HG03045 (cell line): ENCODE measurements around the gene UBE2R2.
"Not testable (repeated sequence)": the region's sequence is repeated elsewhere in the genome, so short reads cannot be mapped to it uniquely, and the experiment has no call there.

Source experiments
- ATAC-seq: cut with Tn5 transposase; IDR thresholded peaks from one replicate; pipeline ENCODE4 v1.9.1; 2021; ENCODE audit warnings: mild to moderate bottlenecking, moderate library complexity; ENCODE audit not compliant: unreplicated experiment

UBE2R2 gene

DNA sequence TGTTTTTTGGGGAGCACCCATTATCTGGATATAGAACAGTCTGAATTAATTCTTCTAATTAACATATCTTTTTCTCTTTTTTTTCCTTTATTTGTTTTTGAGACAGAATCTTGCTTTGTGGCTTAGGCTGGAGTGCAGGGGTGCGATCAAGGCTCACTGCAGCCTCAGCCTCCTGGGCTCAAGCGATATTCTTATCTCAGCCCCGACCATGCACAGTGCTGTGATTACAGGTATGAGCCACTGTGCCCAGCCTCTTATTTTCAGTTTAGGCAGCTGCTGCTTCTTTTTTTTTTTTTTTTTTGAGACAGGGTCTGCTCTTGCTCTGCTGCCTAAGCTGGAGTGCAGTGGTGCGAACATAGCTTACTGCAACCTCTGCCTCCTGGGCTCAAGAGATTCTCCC is 20.2 kb downstream of the UBE2R2 start:
- ATAC-seq: no peak

DNA sequence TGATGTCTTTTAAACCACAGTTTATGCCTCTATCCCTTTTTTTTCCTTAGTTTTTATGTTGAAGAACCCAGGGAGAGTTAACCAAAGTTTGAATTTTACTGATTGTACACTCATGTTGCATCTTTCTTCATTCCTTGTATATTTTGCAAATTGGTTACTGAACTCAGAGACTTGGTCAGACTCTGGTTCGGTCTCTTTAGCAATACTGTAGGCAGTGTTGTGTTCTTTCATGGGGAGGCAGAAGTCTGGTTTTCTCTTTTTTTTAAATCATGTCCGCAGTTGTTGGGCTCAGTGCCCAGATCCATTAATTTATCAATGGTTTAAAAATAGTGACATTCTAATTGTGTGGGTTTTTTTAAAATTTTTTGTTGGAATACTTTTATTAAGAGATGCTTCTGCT is 23.4 kb downstream of the UBE2R2 start:
- no peak for ATAC-seq

DNA sequence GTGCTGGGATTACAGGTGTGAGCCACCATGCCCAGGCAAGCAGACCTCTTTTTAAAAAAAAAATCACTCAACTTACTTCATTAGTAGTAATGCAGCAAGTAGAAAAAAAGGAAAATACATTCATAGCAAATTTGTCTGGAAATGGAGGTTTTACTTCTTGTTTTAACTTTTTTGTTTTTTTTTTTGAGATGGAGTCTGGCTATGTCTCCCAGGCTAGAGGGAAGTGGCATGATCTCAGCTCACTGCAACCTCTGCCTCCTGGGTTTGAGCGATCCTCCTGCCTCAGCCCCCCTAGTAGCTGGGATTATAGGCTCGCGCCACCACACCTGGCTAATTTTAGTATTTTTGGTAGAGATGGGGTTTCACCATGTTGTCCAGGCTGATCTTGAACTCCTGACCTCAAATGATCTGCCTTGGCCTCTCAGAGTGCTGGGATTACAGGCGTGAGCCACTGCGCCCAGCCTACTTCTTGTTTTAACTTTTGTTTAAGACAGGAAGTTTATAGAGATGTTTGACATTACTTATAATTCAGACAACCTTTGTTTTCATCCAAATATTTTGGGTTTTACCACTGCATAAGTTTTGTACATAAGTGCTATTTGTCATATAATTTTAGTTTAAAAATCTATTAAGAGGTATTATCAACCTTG is 26.5 kb downstream of the UBE2R2 start:
- no peak for ATAC-seq

DNA sequence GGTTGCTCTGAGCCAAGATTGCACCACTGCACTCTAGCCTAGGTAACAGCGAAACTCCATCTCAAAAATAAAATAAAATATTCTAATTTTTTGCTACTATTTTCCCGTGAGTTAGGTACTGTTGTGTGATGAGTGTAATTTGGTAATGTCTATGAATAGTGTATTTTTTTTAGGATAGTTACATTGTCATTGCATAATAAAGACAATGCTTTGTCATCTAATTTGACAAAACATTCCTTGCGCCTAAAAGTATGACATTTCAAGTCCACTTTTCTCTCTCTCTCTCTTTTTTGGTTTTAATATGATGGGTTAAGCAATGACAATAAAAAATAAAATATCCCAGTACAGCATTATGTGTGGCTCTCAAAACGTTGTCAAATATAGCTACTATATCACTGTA is 29.3 kb downstream of the UBE2R2 start:
- ATAC-seq: no peak

DNA sequence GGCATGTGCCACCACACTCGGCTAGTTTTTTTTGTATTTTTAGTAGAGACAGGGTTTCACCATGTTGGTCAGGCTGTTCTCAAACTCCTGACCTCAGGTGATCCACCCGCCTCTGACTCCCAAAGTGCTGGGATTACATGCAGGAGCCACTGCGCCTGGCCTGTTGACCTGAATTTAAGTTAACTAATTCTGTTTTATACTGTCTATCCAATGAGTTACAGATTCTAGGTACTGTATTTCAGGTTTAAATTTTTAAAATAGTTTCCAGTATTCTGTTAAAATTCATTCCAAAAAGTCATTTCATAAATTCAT is 30.9 kb downstream of the UBE2R2 start:
- not testable (repeated sequence) for ATAC-seq

DNA sequence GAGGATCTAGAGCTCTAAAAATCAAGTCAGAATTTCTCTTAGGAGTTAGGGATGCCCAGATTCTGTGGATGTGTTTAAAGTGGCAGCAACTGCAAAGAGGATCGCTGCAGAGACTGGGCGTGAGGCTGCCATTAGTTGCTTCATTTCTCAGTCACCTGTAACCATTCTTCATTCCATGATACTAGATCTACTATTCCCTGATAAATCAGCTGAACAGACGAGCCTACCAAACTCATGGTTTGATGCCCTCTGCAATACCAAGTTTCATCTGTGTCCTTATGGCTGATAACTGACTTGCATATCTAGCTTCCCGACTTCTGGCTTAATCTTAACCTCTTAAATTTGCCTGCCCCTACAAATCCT is 33.3 kb downstream of the UBE2R2 start:
- ATAC-seq: no peak

DNA sequence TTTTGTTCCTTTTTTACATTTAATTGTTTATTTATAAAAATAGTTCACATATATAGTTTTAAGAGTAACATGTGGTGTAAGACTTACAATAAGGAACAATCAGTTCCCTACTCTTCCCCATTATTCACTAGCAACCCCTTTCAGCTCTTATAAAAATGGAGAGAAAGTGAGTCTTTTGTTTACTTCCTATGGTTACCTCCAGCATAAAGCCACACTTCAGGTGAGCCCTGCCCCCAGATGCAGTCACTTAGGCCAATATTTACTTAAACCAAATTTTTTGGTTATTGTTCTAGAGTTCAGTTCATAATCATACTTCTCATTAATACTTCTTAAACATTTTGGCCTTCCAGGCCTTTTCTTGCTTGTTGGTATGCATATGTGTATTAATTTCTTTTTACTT is 33.7 kb downstream of the UBE2R2 start:
- ATAC-seq: no peak

DNA sequence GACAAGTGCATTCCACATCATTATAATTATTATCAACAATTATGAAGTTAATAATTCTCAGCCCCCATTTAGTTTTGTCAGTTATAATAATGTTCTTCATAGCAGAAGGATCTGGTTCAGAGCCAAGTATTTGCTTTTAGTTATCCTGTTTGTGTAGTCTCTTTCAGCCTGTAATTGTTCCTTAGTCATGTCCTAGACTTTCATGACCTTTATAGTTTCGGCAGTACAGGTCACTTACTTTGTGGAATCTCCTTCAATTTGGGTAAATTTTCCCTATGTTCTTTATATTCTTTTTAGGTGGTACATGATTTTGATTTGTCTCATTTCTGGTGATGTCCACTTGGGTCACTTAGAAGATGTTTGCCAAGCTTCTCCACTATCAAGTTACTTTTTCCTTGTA is 34.3 kb downstream of the UBE2R2 start:
- ATAC-seq: no peak

DNA sequence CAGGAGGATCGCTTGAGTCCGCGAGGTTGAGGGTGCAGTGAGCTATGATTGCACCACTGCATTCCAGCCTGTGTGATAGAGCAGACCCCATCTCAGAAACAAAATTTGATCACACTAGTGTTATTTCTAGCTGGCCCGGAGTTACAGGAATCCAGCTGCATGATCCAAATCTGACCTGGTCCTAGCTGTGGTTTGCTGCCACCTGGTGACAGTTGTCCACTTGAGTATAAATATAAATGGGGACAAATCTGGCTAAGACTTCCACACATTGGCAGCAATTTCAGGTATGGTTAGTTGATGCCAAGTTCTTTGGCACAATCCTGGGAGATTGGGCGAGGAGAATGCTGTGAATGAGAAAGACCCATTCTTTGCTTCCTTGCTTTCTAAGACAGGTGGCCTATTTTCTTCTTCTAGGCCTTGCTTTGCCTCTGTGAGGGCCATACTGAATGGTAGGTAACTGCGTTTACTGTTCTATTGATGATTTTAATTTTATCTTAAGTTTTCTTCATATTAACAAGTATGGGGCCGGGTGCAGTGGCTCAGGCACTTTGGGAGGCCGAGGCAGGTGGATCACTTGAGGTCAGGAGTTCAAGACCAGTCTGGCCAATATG is 35.4 kb downstream of the UBE2R2 start:
- ATAC-seq: no peak

DNA sequence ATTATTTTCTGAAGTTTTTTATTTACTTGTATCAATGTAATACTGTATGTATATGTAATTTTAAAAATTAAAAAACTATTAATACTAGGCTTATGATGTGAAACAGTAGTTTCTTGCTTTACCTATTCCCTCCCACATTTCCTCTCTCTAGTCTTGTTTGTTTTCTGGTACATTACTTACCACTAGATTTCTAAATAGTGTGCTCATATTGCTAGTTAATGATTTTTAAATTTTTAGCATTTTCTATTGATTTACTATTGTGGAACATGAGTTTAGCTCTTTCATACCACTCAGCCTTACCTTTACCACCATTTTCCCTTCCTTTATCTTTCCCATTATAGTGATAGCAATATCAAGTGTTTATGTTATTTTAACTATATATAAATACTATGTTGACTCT is 39.3 kb downstream of the UBE2R2 start:
- ATAC-seq: no peak

DNA sequence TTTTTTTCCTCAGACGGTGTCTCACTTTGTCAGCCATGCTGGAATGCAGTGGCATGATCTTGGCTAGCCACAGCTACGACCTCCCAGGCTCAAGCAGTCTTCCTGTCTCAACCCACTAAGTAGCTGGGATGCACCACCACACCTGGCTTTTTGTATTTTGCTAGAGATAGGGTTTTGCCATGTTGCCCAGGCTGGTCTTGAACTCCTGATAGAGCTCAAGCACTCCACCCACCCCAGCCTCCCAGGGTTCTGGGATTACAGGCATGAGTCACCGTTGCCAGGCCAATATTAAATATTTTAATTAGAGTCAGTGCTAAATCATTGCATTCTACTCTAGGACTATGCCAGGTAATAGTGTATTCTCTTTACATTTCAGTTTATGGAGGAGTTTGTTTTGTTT is 41.5 kb downstream of the UBE2R2 start:
- no peak for ATAC-seq

DNA sequence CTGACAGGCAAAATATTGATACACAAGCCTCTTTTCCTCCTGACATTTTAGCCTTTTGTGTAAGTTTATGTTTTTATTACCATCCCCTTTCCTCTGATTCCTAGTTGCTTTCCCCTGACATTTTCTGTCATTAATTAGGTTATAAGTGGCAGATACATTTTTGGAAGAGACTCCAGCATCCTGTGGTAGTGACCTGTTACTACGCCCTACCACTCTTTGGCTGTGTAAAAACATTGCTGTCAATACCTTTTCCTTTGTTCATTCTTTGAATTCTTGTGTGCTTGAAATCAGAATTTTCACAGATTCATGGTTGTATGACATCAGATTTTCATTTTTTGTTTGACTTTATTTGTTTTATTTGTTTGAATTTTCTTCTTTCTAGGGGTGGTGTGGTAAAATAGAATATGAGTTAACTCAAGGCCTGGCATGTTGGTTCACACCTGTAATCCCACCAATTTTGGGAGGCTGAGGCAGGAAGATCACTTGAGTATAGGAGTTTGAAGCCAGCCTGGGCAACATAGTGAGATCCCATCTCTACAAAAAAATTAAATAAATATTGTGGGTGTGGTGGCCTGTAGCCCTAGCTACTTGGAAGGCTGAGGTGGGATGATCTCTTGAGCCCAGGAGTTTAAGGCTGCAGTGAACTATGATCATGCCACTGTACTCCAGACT is 43.4 kb downstream of the UBE2R2 start:
- ATAC-seq: no peak

DNA sequence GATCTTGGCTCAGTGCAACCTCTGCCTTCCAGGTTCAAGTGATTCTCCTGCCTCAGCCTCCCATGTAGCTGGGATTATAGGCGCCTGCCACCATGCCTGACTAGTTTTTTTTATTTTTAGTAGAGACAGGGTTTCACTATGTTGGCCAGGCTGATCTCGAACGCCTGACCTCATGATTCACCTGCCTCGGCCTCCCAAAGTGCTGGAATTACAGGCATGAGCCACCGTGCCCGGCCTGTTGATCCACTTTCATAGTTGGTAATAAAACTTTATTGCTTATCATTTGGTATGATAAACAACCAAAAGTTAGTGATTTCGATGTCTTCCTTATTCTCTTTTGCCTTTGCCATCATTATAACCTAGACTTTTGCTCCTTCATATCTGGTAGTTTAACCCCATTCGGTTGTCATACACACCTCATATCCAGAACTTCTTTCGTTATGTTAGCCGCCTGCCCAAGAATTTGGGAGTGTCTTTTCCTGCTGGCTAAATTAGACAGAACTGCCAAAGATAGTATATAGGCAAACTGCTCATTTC is 45.0 kb downstream of the UBE2R2 start:
- ATAC-seq: no peak

DNA sequence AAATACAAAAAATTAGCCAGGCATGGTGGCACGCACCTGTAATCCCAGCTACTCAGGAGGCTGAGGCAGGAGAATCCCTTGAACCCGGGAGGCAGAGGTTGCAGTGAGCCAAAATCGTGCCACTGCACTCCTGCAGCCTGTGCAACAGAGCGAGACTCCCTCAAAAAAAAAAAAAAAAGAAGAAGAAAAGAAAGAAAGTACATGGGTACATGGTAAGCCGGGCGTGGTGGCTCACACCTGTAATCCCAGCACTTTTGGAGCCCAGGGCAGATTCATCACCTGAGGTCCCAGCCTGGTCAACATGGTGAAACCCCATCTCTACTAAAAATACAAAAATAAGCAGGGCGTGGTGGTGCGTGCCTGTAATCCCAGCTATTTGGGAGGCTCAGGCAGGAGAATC is 46.1 kb downstream of the UBE2R2 start:
- not testable (repeated sequence) for ATAC-seq

DNA sequence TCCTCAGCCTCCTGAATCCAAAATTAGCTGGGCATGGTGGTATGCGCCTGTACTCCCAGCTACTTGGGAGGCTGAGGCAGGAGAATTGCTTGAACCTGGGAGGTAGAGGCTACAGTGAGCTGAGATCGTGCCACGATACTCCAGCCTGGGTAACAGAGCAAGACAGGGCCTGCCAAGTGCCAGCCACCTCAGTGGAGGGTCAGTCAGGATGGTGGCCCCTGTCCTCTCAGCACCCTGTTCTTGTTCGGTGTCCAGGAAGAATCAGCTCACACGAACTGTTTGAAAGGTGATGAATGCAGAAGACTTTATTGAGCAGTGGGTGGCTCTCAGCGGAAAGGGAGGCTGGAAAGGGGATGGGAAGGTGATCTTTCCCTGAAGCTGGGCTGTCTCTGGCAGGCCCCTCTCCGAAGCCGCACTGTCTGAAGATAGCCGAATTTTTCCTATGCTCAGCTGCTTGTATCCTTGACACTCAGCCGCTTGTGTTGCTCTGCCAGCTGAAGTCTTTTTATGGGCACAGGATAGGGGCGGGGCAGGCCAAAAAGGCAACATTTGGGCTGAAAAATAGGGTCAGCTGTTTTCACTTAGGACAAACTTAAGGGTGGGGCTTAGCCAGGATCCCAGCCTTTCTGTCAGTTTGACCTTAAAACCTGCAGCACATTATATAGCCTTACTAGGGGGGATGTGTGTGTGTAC is 50.9 kb downstream of the UBE2R2 start:
- no peak for ATAC-seq

DNA sequence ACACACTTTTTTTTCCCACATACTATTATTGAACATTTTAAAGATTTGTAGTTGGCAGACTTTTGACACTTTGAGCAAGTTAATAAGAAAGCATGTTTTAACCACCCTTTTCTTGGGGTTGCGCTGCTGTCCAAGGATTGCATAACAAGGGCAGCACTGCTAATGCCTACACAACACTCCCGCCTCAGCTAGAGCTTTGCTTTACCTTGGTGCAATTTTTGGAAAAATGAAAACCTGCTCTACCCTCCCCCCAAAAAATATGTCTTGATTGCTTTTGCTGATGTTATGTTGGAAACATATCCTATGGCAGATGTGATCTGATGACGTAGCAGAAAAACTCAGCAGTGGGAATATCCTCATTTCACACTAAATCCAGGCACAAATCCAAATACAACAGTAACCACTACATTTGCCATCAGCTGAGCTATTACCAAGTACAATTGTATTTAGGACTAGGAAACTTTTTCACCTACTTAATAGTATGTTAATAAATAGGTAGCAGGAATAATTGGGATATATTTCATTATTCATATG is 51.5 kb downstream of the UBE2R2 start:
- ATAC-seq: no peak

DNA sequence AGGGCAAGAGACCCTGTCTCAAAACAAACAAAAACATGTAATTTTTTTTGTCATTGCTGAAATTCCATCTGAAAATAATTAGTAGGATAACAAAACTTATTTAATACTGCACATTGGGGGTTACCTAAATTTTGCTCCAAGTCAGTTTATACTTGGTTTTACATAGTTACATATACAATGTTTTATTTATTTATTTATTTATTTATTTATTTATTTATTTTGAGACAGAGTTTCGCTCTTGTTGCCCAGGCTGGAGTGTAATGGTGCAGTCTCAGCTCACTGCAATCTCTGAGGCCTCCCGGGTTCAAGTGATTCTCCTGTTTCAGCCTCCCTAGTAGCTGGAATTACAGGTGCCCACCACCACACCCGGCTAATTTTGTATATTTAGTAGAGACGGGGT is 52.3 kb downstream of the UBE2R2 start:
- ATAC-seq: not testable (repeated sequence)

DNA sequence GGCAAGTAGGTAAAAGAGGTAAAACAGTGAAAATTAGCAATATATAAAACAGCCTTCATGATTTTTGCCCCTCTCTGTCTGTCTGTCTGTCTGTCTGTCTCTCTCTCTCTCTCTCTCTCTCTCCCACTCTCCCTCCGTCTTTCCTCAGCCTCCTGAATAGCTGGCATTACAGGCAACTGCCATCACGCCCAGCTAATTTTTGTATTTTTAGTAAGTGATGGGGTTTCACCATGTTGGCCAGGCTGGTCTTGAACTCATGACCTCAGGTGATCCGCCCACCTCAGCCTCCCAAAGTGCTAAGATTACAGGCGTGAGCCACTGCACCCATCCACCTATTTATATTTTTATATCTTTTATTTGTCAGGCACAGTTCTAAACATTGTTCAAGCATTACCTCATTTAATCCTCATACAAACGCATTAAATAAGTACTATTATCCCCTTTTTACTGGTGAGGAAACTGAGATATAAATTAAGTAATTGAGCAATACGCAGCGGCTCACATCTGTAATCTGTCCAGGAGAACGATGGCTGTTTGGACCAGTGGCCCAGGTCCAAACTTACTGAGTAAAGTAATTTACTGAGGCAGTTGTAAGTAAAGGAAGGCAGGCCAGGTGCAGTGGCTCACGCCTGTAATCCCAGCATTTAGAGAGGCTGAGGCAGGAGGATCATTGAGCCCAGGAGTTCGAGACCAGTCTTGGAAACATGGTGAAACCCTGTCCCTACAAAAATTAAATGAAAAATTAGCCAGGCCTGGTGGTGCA is 60.9 kb downstream of the UBE2R2 start:
- no peak for ATAC-seq

DNA sequence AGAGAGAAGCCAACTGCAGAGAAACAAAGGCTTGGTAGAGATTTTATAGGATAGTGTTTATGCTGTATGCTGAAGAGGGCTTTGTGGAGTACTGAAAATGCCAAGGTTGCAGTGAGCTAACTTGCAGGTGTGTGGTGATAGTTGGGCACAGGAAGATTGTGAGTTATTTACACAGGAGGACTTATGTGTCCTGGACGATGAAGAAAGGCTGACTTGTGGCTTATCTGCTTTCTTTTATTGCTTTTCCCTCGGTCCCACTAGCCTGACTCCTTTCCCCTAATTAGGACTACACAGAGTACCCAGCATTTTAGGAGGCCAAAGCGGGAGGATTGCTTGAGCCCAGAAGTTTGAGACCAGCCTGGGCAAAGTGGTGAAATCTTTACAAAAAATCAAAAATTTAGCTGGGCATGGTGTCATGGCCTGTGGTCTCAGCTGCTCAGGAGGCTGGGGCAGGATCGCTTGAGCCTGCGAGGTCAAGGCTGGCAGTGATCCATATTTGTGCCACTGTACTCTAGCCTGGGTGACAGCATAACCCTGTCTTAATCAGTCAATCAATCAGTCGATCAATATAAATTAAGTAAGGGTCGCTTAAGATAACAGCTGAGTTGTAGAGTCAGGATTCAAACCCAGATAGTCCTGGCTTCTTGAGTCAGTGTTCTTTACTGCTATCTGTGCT is 61.9 kb downstream of the UBE2R2 start:
- no peak for ATAC-seq
